Suppressor macrophage treated with lipopolysaccharide for 4 hours (primary cell): ENCODE measurements around the gene MBP.
"Not testable (repeated sequence)": the region's sequence is repeated elsewhere in the genome, so short reads cannot be mapped to it uniquely, and the experiment has no call there.

Source experiments
- DNase-seq: peaks from one replicate; pipeline ENCODE4 v3.0.0-alpha.2; 2020

The MBP gene

GRCh38 chr18:76962851-76963250 lies 169.7 kb downstream of the MBP start:
- DNase-seq, result no peak

GRCh38 chr18:76960528-76961035 lies 172.0 kb downstream of the MBP start:
- no peak for DNase-seq

- DNase-seq, result no peak
These were observed 173.0 kb downstream of the MBP start for GRCh38 chr18:76959605-76960004.

GRCh38 chr18:76958692-76959341 lies 173.8 kb downstream of the MBP start:
- no peak for DNase-seq

GRCh38 chr18:76957384-76958355 lies 174.9 kb downstream of the MBP start:
- no peak for DNase-seq

- no peak for DNase-seq
These were observed 175.9 kb downstream of the MBP start for GRCh38 chr18:76956648-76957047.

- no peak for DNase-seq
These were observed 176.9 kb downstream of the MBP start for GRCh38 chr18:76955524-76956170.

- no peak for DNase-seq
These were observed 178.9 kb downstream of the MBP start for GRCh38 chr18:76953583-76954233.

- no peak for DNase-seq
These were observed 179.4 kb downstream of the MBP start for GRCh38 chr18:76953156-76953555.

GRCh38 chr18:76952747-76953146 lies 179.8 kb downstream of the MBP start:
- no peak for DNase-seq

- no peak for DNase-seq
These were observed 180.9 kb downstream of the MBP start for GRCh38 chr18:76951456-76952247.

- no peak for DNase-seq
These were observed 184.2 kb downstream of the MBP start for GRCh38 chr18:76948345-76948744.

GRCh38 chr18:76944346-76944745 lies 188.2 kb downstream of the MBP start:
- not testable (repeated sequence) for DNase-seq

- DNase-seq, result peak; percentile 72
These were observed 188.8 kb downstream of the MBP start for GRCh38 chr18:76943542-76944339.

GRCh38 chr18:76941284-76941683 lies 191.3 kb downstream of the MBP start:
- no peak for DNase-seq

- DNase-seq, result no peak
These were observed 194.0 kb downstream of the MBP start for GRCh38 chr18:76938619-76939018.

GRCh38 chr18:76937597-76937996 lies 195.0 kb downstream of the MBP start:
- no peak for DNase-seq

GRCh38 chr18:76936877-76937276 lies 195.7 kb downstream of the MBP start:
- DNase-seq, result no peak

- DNase-seq, result no peak
These were observed 196.8 kb downstream of the MBP start for GRCh38 chr18:76935722-76936337.

- DNase-seq, result no peak
These were observed 200.4 kb downstream of the MBP start for GRCh38 chr18:76932026-76932819.
